GM12878 (cell line): ENCODE measurements around the gene CAMTA1. TPM values are rescaled to one million over a fixed set of nuclear protein-coding genes. Genes with fewer than 3 reads are reported as not detected.
A peak's percentile ranks its signal among the peaks of the same experiment; 100 is the strongest.

Source experiments
- CEBPB ChIP-seq, 2 experiments: fragments of 150-350 bp in 1 of 2; IDR thresholded peaks; 2 replicates each; pipeline ENCODE4 v1.6.1; 2012 to 2014; ENCODE audit warnings: low read depth in 2 of 2, low read length in 2 of 2, borderline replicate concordance in 1 of 2, inconsistent platforms in 1 of 2
- CHD4 ChIP-seq: fragments of 200-600 bp; sonication (generic); IDR thresholded peaks from 2 replicates; pipeline ENCODE4 v1.6.1; 2016; ENCODE audit warnings: mild to moderate bottlenecking
- EZH2 ChIP-seq: IDR thresholded peaks from 2 replicates; pipeline ENCODE4 v1.6.1; 2012; ENCODE audit warnings: low read depth, mild to moderate bottlenecking, control low read depth, inconsistent platforms, low read length, borderline replicate concordance; ENCODE audit not compliant: control insufficient read depth
- FOS ChIP-seq: IDR thresholded peaks from 3 replicates; pipeline ENCODE4 v1.6.1; 2011; ENCODE audit warnings: borderline replicate concordance; ENCODE audit not compliant: insufficient read length; ENCODE audit errors: extremely low read depth
- GABPA ChIP-seq: IDR thresholded peaks from 2 replicates; pipeline ENCODE4 v1.6.1; 2014; ENCODE audit warnings: antibody characterized with exemption, low read depth, mild to moderate bottlenecking, inconsistent platforms
- HDAC2 ChIP-seq: fragments of 200-600 bp; sonication (generic); IDR thresholded peaks from 2 replicates; pipeline ENCODE4 v1.6.1; 2017
- JUNB ChIP-seq: IDR thresholded peaks from 2 replicates; pipeline ENCODE4 v1.6.1; 2016; ENCODE audit warnings: antibody characterized with exemption, mild to moderate bottlenecking
- MEF2B ChIP-seq: fragments of 450-650 bp; IDR thresholded peaks from 2 replicates; pipeline ENCODE4 v1.6.1; 2018; ENCODE audit warnings: mild to moderate bottlenecking, moderate library complexity; ENCODE audit not compliant: partially characterized antibody, poor library complexity, severe bottlenecking
- NR2F1 ChIP-seq: fragments of 450-650 bp; conservative IDR thresholded peaks from 2 replicates; pipeline ENCODE4 v1.6.1; 2017; ENCODE audit warnings: mild to moderate bottlenecking
- PAX8 ChIP-seq: fragments of 450-650 bp; IDR thresholded peaks from 2 replicates; pipeline ENCODE4 v1.6.1; 2017; ENCODE audit warnings: mild to moderate bottlenecking, moderate library complexity
- RELA ChIP-seq: fragments of 450-650 bp; IDR thresholded peaks from 2 replicates; pipeline ENCODE4 v1.8.0; 2014; ENCODE audit warnings: borderline replicate concordance; ENCODE audit not compliant: partially characterized antibody
- RFX5 ChIP-seq: IDR thresholded peaks from 2 replicates; pipeline ENCODE4 v1.6.1; 2011; ENCODE audit warnings: low read depth, low read length, improper control_type of control experiment
- SIX5 ChIP-seq: IDR thresholded peaks from 2 replicates; pipeline ENCODE4 v1.6.1; 2011; ENCODE audit warnings: mild to moderate bottlenecking, low read depth, low read length, moderate library complexity; ENCODE audit not compliant: severe bottlenecking
- SMAD1 ChIP-seq: fragments of 450-650 bp; IDR thresholded peaks from 2 replicates; pipeline ENCODE4 v1.6.1; 2018; ENCODE audit warnings: mild to moderate bottlenecking, low read depth; ENCODE audit not compliant: partially characterized antibody
- SMAD5 ChIP-seq: IDR thresholded peaks from 2 replicates; pipeline ENCODE4 v1.6.1; 2016; ENCODE audit warnings: antibody characterized with exemption, low read depth
- SPI1 ChIP-seq: IDR thresholded peaks from 2 replicates; pipeline ENCODE4 v1.6.1; 2011; ENCODE audit warnings: low read depth, mild to moderate bottlenecking, low read length, moderate library complexity, borderline replicate concordance; ENCODE audit not compliant: insufficient read depth
- ZNF24 ChIP-seq: fragments of 450-650 bp; IDR thresholded peaks from 2 replicates; pipeline ENCODE4 v1.6.1; 2017; ENCODE audit warnings: antibody characterized with exemption, mild to moderate bottlenecking
- polyA plus RNA-seq, 11 experiments: library from polyadenylated mRNA; depleted of rRNA in 4 of 11; unstranded in 6 of 11; stranded (reverse) in 5 of 11; fragments of >200 nt; fragmentation: Nextera tagmentation in 4 of 11; fragmentation: Illumina TruSeq in 1 of 11; extraction: Ambion mirVana in 4 of 11; extraction: Trizol in 1 of 11; gene quantifications; 1 replicate in 1 of 11; 2 replicates in 10 of 11; pipeline versions ENCODE4 v1.2.1 to v1.2.3, GENCODE V29; 2011 to 2016; ENCODE audit warnings: inconsistent platforms in 2 of 11, missing spikeins in 2 of 11, low read depth in 1 of 11
- total RNA-seq, 4 experiments: library from RNA; depleted of rRNA in 3 of 4; stranded (reverse); fragments of >200 nt in 3 of 4; fragmentation: Illumina TruSeq in 1 of 4; extraction: Trizol in 1 of 4; gene quantifications; 2 replicates each; pipeline versions ENCODE4 v1.2.1 to v1.2.3, GENCODE V29; 2013 to 2021
- TF ChIP-seq, protein P1 (sequence below): fragments of 450-650 bp; IDR thresholded peaks from 2 replicates; pipeline ENCODE4 v1.6.1; 2017; ENCODE audit warnings: mild to moderate bottlenecking, moderate library complexity
- TF ChIP-seq, protein P2 (sequence below): fragments of 450-650 bp; IDR thresholded peaks from 2 replicates; pipeline ENCODE4 v1.6.1; 2017; ENCODE audit warnings: mild to moderate bottlenecking, low read depth, inconsistent platforms; ENCODE audit not compliant: poor library complexity, severe bottlenecking
- TF ChIP-seq, protein P3 (sequence below): IDR thresholded peaks from 2 replicates; pipeline ENCODE4 v1.6.1; 2011; ENCODE audit warnings: mild to moderate bottlenecking, low read depth, low read length, moderate library complexity; ENCODE audit not compliant: insufficient replicate concordance

Gene CAMTA1
- total and polyA plus RNA-seq, 10 of the 15 experiments (the other 5 are each of a cell fraction or from before 2014, with no cell fraction given), result 37.7 to 148 (median 76.4) TPM

DNA sequence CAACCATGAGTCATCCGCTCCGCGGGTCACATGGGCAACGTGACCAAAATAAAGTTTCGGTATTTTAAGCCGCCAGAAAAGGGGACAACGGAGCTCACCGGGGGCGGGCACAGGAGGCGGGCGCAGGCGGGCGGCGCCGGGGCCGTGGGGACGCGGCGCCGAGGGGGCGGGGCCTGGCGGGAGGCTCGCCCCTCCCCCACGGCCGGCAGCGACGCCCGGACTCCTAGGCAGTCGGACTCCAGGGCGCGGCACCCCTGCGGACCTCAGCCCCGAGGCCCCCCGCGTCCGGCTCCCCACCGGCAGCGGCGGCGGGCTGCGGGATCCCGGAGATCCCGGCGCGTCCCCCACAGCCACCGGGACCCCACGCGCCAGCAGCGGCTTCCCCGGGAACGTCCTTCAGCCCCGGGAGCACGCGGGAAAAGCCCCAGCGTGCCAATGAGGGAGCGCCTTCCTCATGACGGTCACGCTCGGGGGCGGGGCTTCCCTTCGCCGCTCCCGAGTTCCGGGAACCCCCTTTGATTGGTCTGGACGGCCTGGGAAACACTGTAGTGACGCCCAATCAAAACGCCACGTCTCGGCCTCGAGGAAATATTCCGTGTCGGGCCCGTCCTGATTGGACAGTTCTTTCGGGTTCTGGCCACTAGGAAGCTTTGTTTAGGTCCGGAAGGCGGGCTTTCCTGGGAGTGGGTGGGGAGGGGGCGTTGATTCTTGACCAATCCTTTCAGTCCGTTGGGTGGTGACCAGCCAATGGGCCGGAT is 515 bp upstream of the CAMTA1 start (continued):
- TF ChIP-seq NR2F1 (peak; percentile 62; the same call in 1 of the 2 replicates), FOS (peak; percentile 86), JUNB (peak; percentile 40; the same call in 1 of the 2 replicates), HDAC2 (no peak), SPI1 (no peak), PAX8 (no peak), EZH2 (no peak), SMAD1 (no peak), MEF2B (no peak), RELA (peak; percentile 76), ZNF24 (0 out of 2 replicates have a peak, but pooled peaks have one; percentile 15), CHD4 (no peak), RFX5 (peak; percentile 89; the same call in 1 of the 2 replicates), CEBPB (IDR thresholded peaks at IDR 0.05; ENCODE audit: borderline replicate concordance in 1 of 2, low read depth in 2 of 2, low read length in 2 of 2) (no peak), SMAD5 (peak; percentile 66; the same call in 1 of the 2 replicates), GABPA (0 out of 2 replicates have a peak, but pooled peaks have one; percentile 64), SIX5 (peak; percentile 15)
- TF ChIP-seq, protein P1, sequence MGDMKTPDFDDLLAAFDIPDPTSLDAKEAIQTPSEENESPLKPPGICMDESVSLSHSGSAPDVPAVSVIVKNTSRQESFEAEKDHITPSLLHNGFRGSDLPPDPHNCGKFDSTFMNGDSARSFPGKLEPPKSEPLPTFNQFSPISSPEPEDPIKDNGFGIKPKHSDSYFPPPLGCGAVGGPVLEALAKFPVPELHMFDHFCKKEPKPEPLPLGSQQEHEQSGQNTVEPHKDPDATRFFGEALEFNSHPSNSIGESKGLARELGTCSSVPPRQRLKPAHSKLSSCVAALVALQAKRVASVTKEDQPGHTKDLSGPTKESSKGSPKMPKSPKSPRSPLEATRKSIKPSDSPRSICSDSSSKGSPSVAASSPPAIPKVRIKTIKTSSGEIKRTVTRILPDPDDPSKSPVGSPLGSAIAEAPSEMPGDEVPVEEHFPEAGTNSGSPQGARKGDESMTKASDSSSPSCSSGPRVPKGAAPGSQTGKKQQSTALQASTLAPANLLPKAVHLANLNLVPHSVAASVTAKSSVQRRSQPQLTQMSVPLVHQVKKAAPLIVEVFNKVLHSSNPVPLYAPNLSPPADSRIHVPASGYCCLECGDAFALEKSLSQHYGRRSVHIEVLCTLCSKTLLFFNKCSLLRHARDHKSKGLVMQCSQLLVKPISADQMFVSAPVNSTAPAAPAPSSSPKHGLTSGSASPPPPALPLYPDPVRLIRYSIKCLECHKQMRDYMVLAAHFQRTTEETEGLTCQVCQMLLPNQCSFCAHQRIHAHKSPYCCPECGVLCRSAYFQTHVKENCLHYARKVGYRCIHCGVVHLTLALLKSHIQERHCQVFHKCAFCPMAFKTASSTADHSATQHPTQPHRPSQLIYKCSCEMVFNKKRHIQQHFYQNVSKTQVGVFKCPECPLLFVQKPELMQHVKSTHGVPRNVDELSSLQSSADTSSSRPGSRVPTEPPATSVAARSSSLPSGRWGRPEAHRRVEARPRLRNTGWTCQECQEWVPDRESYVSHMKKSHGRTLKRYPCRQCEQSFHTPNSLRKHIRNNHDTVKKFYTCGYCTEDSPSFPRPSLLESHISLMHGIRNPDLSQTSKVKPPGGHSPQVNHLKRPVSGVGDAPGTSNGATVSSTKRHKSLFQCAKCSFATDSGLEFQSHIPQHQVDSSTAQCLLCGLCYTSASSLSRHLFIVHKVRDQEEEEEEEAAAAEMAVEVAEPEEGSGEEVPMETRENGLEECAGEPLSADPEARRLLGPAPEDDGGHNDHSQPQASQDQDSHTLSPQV, result 0 out of 2 replicates have a peak, but pooled peaks have one; percentile 59
- TF ChIP-seq, protein P2, sequence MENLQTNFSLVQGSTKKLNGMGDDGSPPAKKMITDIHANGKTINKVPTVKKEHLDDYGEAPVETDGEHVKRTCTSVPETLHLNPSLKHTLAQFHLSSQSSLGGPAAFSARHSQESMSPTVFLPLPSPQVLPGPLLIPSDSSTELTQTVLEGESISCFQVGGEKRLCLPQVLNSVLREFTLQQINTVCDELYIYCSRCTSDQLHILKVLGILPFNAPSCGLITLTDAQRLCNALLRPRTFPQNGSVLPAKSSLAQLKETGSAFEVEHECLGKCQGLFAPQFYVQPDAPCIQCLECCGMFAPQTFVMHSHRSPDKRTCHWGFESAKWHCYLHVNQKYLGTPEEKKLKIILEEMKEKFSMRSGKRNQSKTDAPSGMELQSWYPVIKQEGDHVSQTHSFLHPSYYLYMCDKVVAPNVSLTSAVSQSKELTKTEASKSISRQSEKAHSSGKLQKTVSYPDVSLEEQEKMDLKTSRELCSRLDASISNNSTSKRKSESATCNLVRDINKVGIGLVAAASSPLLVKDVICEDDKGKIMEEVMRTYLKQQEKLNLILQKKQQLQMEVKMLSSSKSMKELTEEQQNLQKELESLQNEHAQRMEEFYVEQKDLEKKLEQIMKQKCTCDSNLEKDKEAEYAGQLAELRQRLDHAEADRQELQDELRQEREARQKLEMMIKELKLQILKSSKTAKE, result peak; percentile 59
- TF ChIP-seq, protein P3, sequence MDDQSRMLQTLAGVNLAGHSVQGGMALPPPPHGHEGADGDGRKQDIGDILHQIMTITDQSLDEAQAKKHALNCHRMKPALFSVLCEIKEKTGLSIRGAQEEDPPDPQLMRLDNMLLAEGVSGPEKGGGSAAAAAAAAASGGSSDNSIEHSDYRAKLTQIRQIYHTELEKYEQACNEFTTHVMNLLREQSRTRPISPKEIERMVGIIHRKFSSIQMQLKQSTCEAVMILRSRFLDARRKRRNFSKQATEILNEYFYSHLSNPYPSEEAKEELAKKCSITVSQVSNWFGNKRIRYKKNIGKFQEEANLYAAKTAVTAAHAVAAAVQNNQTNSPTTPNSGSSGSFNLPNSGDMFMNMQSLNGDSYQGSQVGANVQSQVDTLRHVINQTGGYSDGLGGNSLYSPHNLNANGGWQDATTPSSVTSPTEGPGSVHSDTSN, result no peak
